SK-N-SH (cell line): ENCODE measurements around the gene KCNB1. TPM values are rescaled to one million over a fixed set of nuclear protein-coding genes. Genes with fewer than 3 reads are reported as not detected.

ENCODE experiments used
- CTCF ChIA-PET: fragments of 300-600, 350-600 bp; formaldehyde crosslinking; extraction: SDS; loops from one replicate; lab custom pipeline; 2021; lab: Yijun Ruan, JAX
- POLR2A ChIA-PET: fragments of 350-600 bp; sonication (Branson Sonifier 250); formaldehyde crosslinking; extraction: SDS; loops from one replicate; lab custom pipeline; 2020; ENCODE audit warnings: antibody characterized with exemption, inconsistent platforms; lab: Yijun Ruan, JAX
- DNase-seq: peaks from one replicate; pipeline ENCODE4 v3.0.0; 2012
- H2AFZ ChIP-seq: fragments of 200-600 bp; sonication (generic); 2 replicates; pipeline ENCODE4 v1.8.1; 2016; ENCODE audit warnings: antibody characterized with exemption, mild to moderate bottlenecking, low read depth
- H3F3A ChIP-seq: fragments of 200-600 bp; sonication (generic); replicated peaks from 2 replicates; pipeline ENCODE3; 2016; ENCODE audit warnings: antibody characterized with exemption, mild to moderate bottlenecking; ENCODE audit not compliant: insufficient read depth
- H3K27ac ChIP-seq, 2 experiments: fragments of 200-500 bp in 1 of 2; fragments of 200-600 bp in 1 of 2; sonication (Bioruptor generic) in 1 of 2; sonication (generic), shearing (Covaris generic) in 1 of 2; 2 replicates each; pipeline versions ENCODE4 v1.5.1 to v1.6.1; 2014 to 2016; ENCODE audit warnings: low read depth in 2 of 2, inconsistent platforms in 1 of 2, low read length in 1 of 2, mild to moderate bottlenecking in 1 of 2, mixed read lengths in 1 of 2
- H3K27me3 ChIP-seq: fragments of 200-600 bp; sonication (generic), shearing (Covaris generic); 2 replicates; pipeline ENCODE4 v1.6.1; 2016; ENCODE audit warnings: mixed run types; ENCODE audit not compliant: insufficient read depth
- H3K36me3 ChIP-seq, 2 experiments: fragments of 200-500 bp in 1 of 2; fragments of 200-600 bp in 1 of 2; sonication (Bioruptor generic) in 1 of 2; sonication (generic) in 1 of 2; replicated peaks in 1 of 2; 2 replicates each; pipeline versions ENCODE3 to v1.5.1; 2014 to 2016; ENCODE audit warnings: low read length in 1 of 2, mild to moderate bottlenecking in 1 of 2; ENCODE audit not compliant: insufficient read depth in 2 of 2, control insufficient read depth in 1 of 2
- H3K4me1 ChIP-seq, 2 experiments: fragments of 200-500 bp in 1 of 2; fragments of 200-600 bp in 1 of 2; sonication (Bioruptor generic) in 1 of 2; sonication (generic), shearing (Covaris generic) in 1 of 2; 2 replicates each; pipeline versions ENCODE4 v1.5.1 to v1.6.1; 2014 to 2016; ENCODE audit warnings: low read depth in 1 of 2, low read length in 1 of 2, mixed run types in 1 of 2; ENCODE audit not compliant: insufficient read depth in 2 of 2, control insufficient read depth in 1 of 2
- H3K4me2 ChIP-seq: fragments of 200-600 bp; sonication (generic), shearing (Covaris generic); 2 replicates; pipeline ENCODE4 v1.6.1; 2017; ENCODE audit warnings: mixed run types
- H3K4me3 ChIP-seq, 2 experiments: fragments of 200-500 bp in 1 of 2; fragments of 200-600 bp in 1 of 2; sonication (Bioruptor generic) in 1 of 2; sonication (generic), shearing (Covaris generic) in 1 of 2; 2 replicates each; pipeline versions ENCODE4 v1.5.1 to v1.8.1; 2014 to 2016; ENCODE audit warnings: low read depth in 2 of 2, inconsistent platforms in 1 of 2, low read length in 1 of 2, mild to moderate bottlenecking in 1 of 2, mixed read lengths in 1 of 2, moderate library complexity in 1 of 2
- H3K79me2 ChIP-seq: fragments of 200-600 bp; sonication (generic); 2 replicates; pipeline ENCODE4 v1.8.1; 2017; ENCODE audit warnings: mild to moderate bottlenecking; ENCODE audit not compliant: insufficient read depth
- H3K9ac ChIP-seq: fragments of 200-600 bp; sonication (generic); 2 replicates; pipeline ENCODE4 v1.6.1; 2017; ENCODE audit warnings: mixed run types
- H3K9me2 ChIP-seq: fragments of 200-600 bp; sonication (generic); 2 replicates; pipeline ENCODE4 v1.6.1; 2017; ENCODE audit warnings: mixed run types
- H3K9me3 ChIP-seq: fragments of 200-600 bp; sonication (generic); 2 replicates; pipeline ENCODE4 v1.6.1; 2017; ENCODE audit warnings: mixed run types, mild to moderate bottlenecking, moderate library complexity
- H4K20me1 ChIP-seq: fragments of 200-600 bp; sonication (generic); 2 replicates; pipeline ENCODE4 v1.6.1; 2017; ENCODE audit warnings: mild to moderate bottlenecking, mixed run types; ENCODE audit not compliant: insufficient read depth
- EP300 ChIP-seq, 2 experiments: IDR thresholded peaks; 2 replicates each; pipeline versions ENCODE4 v1.4.0 to v1.6.1; 2012; ENCODE audit warnings: borderline replicate concordance in 1 of 2, low read depth in 1 of 2, low read length in 1 of 2
- FOXJ3 ChIP-seq: sonication (generic); formaldehyde crosslinking; IDR thresholded peaks from 2 replicates; pipeline ENCODE4 v1.5.1; 2020; ENCODE audit warnings: mild to moderate bottlenecking, missing genetic modification reagents
- GABPA ChIP-seq: IDR thresholded peaks from 2 replicates; pipeline ENCODE4 v1.4.0; 2012; ENCODE audit warnings: low read depth, mild to moderate bottlenecking
- GATA2 ChIP-seq: sonication (generic); formaldehyde crosslinking; IDR thresholded peaks from 2 replicates; pipeline ENCODE4 v1.5.0; 2020; ENCODE audit warnings: mild to moderate bottlenecking, missing genetic modification reagents
- IRF3 ChIP-seq: fragments of 150-350 bp; IDR thresholded peaks from 2 replicates; pipeline ENCODE4 v1.6.1; 2016; ENCODE audit warnings: mild to moderate bottlenecking, low read depth, low read length
- JUND ChIP-seq: IDR thresholded peaks from 2 replicates; pipeline ENCODE4 v1.4.0; 2012
- MEF2A ChIP-seq: IDR thresholded peaks from 2 replicates; pipeline ENCODE4 v1.4.0; 2012; ENCODE audit warnings: low read depth, borderline replicate concordance
- MXI1 ChIP-seq: IDR thresholded peaks from 2 replicates; pipeline ENCODE4 v1.6.1; 2012; ENCODE audit warnings: mild to moderate bottlenecking, low read depth, low read length, improper control_type of control experiment
- POLR2AphosphoS5 ChIP-seq: IDR thresholded peaks from 2 replicates; pipeline ENCODE4 v1.6.1; 2012; ENCODE audit warnings: low read depth, low read length
- RAD21 ChIP-seq: IDR thresholded peaks from 2 replicates; pipeline ENCODE4 v1.6.1; 2012; ENCODE audit warnings: mild to moderate bottlenecking, low read length
- RCOR1 ChIP-seq: fragments of 150-350 bp; IDR thresholded peaks from 2 replicates; pipeline ENCODE4 v1.6.1; 2017; ENCODE audit warnings: antibody characterized with exemption, low read length
- RFX5 ChIP-seq: IDR thresholded peaks from 2 replicates; pipeline ENCODE4 v1.6.1; 2012; ENCODE audit warnings: mild to moderate bottlenecking, improper control_type of control experiment, low read length
- RXRA ChIP-seq: IDR thresholded peaks from 2 replicates; pipeline ENCODE4 v1.4.0; 2012; ENCODE audit warnings: low read depth, mild to moderate bottlenecking, borderline replicate concordance
- SIN3A ChIP-seq: IDR thresholded peaks from 2 replicates; pipeline ENCODE4 v1.6.1; 2012; ENCODE audit warnings: low read depth, mild to moderate bottlenecking, low read length, moderate library complexity, borderline replicate concordance
- SMC3 ChIP-seq: IDR thresholded peaks from 2 replicates; pipeline ENCODE4 v1.6.1; 2012; ENCODE audit warnings: low read depth, low read length, improper control_type of control experiment
- TEAD4 ChIP-seq: IDR thresholded peaks from 2 replicates; pipeline ENCODE4 v1.4.0; 2012; ENCODE audit warnings: mild to moderate bottlenecking, borderline replicate concordance; ENCODE audit not compliant: insufficient read depth
- USF1 ChIP-seq: IDR thresholded peaks from 2 replicates; pipeline ENCODE4 v1.4.0; 2012; ENCODE audit warnings: low read depth, borderline replicate concordance
- WGBS: methylation state at CpG from one replicate; pipeline ENCODE4 v1.1.6; 2017; ENCODE audit warnings: low lambda C conversion rate; 5-methylcytosine and 5-hydroxymethylcytosine counted together
- polyA plus RNA-seq, 3 experiments: library from polyadenylated mRNA; depleted of rRNA; stranded (reverse); fragments of >200 nt; gene quantifications; 2 replicates each; pipeline ENCODE4 v1.2.3, GENCODE V29; 2012

Gene KCNB1
- polyA plus RNA-seq, 1 of the 3 experiments (the other 2 are of a cell fraction) = 0.82 TPM

DNA sequence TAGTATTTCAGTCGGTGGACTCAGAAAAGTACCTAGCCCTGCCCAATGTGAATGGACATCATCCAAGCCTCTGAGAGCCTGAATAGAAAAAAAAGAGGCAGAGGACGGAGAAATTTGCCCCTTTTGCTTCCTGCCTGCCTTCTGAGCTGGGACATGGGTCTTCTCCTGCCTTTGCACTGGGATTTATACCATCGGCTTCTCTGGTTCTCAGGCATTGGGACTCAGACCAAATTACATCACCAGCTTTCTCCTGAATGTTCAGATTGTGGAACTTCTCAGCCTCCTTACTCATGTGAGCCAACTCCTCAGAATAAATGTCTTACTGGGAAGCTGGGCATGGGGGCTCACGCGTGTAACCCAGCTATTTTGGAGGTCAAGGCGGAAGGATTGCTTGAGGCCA is 19.8 kb downstream of the KCNB1 start:
- TF ChIP-seq FOXJ3 = no peak
- TF ChIP-seq GATA2 = no peak
- TF ChIP-seq RCOR1 = no peak
- TF ChIP-seq MEF2A = no peak
- no peak for TF ChIP-seq RAD21
- TF ChIP-seq JUND = no peak
- no peak for TF ChIP-seq MXI1
- no peak for TF ChIP-seq TEAD4
- TF ChIP-seq IRF3 = no peak
- TF ChIP-seq USF1 = no peak
- TF ChIP-seq RFX5 = no peak
- no peak for TF ChIP-seq EP300 (IDR thresholded peaks at IDR 0.05; ENCODE audit: borderline replicate concordance in 1 of 2, low read depth in 1 of 2, low read length in 1 of 2)
- no peak for TF ChIP-seq SMC3
- no peak for TF ChIP-seq RXRA
- TF ChIP-seq, all 33 proteins: peak for 0
- Histone ChIP-seq H3K9ac (no peak overlapping the region), H3K9me3 (no peaks in the 10 kb centered on the region), H3K36me3 (no peaks in the 10 kb centered on the region), H3K4me3 (no peak overlapping the region), H4K20me1 (no peaks in the 10 kb centered on the region), H3K27ac (no peak overlapping the region), H3K27me3 (no peaks in the 10 kb centered on the region), H3K4me1 (peaks cover 0 to 6% of the 10 kb centered on the region in 2 experiments; a peak in 1 of 4 replicates), H3K79me2 (no peaks in the 10 kb centered on the region), H3K4me2 (no peak overlapping the region), H2AFZ (no peak overlapping the region), H3K9me2 (no peaks in the 10 kb centered on the region), H3F3A (no peaks in the 10 kb centered on the region)
- DNase-seq = no peak
- ChIA-PET POLR2A (no interaction called here), CTCF (interaction anchor here (0.6 to 0.8 kb wide), 2 partner anchors 15 to 162 kb away, joined by 4 read pairs; no protein-coding TSS in a partner anchor)
- 74% methylated on average over 6 of the region's 6 CpGs for WGBS

GRCh38 chr20:49461894-49462620 is 20.4 kb downstream of the KCNB1 start:
- Histone ChIP-seq H2AFZ (no peak overlapping the region), H3F3A (no peaks in the 10 kb centered on the region), H3K27ac (no peak overlapping the region), H3K27me3 (no peaks in the 10 kb centered on the region), H3K36me3 (no peaks in the 10 kb centered on the region), H3K4me3 (no peak overlapping the region), H3K9me2 (no peaks in the 10 kb centered on the region), H4K20me1 (no peaks in the 10 kb centered on the region), H3K9ac (no peak overlapping the region), H3K9me3 (no peaks in the 10 kb centered on the region), H3K4me2 (no peak overlapping the region)
- DNase-seq = no peak
- TF ChIP-seq SIN3A (no peak), USF1 (no peak), GABPA (no peak), FOXJ3 (no peak), POLR2AphosphoS5 (no peak), JUND (no peak), RAD21 (no peak)
- TF ChIP-seq, all 33 proteins: peak for 0
- Histone ChIP-seq H3K4me1 (peaks cover 0 to 11% of the 10 kb centered on the region in 2 experiments; a peak in 1 of 4 replicates), H3K79me2 (no peaks in the 10 kb centered on the region)
- ChIA-PET CTCF (interaction anchor here (0.7 to 1.1 kb wide), 3 partner anchors 10 to 59 kb away, joined by 3 read pairs; no protein-coding TSS in a partner anchor), POLR2A (no interaction called here)
- 71% methylated on average over 9 of the region's 9 CpGs for WGBS
